HG02623 (cell line): ENCODE results near the gene DNAJC18.
"Not testable (repeated sequence)": the region's sequence is repeated elsewhere in the genome, so short reads cannot be mapped to it uniquely, and the experiment has no call there.

Experiments used
- ATAC-seq: cut with Tn5 transposase; IDR thresholded peaks from one replicate; pipeline ENCODE4 v1.9.1; 2021; ENCODE audit warnings: moderate library complexity; ENCODE audit not compliant: unreplicated experiment

The DNAJC18 gene

DNA sequence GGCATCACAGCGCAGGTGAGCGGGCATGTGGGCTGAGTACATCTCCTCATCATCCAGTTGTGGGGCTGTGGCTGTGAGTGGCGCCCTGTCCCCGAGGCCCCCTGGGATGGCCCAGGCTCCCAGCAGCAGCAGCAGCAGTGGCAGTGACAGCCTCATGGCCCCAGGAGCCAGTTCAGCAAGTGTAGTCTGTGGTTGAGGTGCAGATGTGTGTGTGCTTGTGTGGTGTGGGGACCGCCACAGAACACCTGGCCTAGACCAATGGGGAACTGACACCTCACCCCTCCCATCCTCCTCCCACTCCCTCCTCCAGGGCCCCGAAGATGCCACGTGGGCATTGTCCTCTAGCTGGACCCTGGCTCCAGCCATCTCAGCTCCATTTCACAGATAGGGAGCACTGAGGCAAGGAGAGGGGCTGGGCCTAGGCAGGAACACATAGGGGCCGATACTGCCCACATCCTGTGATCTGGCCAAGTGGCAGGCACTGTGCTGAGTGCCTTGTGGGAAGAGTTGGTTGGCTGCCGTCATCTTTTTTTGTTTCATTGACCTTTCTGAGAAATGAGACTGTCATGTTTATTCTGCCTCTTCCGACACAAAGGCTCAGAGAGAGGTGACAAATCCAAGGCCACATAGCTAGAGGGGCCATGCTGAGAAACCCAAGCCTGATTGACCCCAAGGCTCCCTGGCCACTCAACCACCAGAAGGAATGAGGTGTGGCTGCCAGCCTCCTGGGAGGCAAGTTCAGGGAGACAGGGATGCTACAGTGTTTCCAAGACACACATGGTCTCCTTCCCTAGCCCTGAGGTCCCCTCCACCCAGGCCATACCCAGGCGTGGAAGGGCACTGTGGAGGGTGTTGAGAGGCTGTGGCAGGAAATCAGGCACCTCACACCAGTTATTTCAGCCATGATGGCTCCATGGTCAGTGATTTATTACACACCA is 49.4 kb downstream of the DNAJC18 start, which contains the start of gene MZB1:
MZB1 (minus strand) TSS at position 213 of the 938 bp plus-strand sequence; CDS start at position 156, 57 bp downstream.
- ATAC-seq: peak; percentile 35

DNA sequence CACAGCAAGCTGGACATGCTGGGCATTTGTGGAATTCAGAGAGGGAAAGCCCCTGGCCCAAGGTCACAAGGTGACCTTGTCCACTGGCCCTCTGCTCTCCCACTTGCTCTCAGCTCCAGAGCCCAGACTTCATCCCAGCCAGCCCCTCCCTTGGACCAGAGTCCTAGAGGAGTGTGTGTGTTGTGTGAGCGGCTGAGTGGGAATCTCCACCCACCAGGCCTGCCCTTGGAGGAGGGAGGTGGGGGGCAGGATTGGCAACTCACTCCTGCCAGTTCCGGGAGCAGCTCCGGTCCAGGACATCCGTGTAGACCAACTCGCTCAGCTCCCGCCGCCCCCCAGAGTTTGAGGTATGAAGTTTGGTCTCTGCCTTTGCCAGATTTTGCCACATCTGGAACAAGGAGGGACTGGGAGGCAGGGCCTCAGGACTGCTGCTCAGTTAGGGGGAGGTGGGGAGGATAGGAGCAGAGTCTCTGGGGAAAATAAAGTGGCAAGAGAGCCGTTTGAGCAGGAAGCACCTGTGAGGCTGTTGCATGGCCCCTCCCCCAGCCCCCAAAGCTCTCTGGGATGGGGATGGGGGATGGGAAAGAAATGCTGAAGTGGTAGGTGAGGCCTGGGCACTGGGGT is 51.0 kb downstream of the DNAJC18 start:
- ATAC-seq: no peak

DNA sequence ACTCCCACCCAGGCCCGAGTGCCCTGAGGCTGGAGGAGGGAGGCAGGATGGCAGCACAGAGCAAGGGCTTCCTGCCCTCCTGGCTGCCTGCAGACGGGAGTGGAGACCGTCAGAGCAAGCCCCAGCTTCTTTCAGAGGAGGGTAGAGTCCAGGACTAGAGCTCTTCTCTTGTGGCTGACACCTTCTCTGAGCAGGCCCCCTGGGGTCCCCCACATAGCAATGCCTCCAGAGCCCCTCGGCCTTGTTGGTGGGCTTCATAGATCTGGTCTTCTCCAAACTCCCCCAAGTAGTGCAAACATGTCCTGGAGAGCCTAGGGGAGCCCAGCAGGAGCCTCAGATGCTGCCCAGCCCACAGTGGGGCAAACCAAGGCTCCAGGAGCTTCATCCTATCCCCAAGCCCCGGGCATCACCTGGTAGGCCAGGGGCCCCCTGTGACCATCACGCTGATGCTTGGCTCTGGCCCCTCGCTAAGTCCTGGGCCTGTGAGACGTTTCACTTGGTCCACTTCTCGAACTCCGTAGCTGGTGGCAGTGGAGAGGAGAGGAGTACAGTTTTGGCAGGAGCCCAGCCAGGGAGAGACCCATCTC is 51.6 kb downstream of the DNAJC18 start:
- no peak for ATAC-seq

DNA sequence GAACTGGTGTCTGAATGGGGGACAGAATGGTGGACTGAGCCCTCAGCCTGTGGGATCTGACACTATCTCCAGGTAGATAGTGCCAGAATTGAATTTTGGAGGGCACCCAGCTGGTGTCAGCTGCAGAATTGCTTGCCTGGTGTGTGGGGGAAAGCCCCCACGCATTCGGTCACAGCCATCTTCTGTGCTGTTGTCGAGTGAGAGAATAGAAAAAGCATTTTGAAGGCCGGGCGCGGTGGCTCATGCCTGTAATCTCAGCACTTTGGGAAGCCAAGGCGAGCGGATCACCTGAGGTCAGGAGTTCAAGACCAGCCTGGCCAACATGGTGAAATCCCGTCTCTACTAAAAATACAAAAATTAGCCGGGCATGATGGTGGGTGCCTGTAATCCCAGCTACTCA is 52.4 kb downstream of the DNAJC18 start:
- ATAC-seq: not testable (repeated sequence)

DNA sequence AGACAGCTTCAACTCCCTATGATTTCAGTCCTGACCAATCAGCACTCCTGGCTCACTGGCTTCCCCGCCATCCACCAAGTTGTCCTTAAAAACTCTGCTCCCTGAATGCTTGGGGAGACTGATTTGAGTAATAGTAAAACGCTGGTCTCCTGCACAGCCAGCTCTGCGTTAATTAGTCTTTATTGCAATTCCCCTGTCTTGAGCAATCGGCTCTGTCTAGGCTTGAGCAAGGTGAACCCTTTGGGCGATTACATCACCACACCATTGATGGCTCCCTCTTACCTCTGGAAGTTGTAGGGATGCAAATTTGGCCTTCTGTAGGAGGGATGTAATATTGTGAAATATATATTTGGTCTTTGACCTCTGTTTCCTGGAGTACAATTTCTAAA is 53.3 kb downstream of the DNAJC18 start:
- no peak for ATAC-seq

DNA sequence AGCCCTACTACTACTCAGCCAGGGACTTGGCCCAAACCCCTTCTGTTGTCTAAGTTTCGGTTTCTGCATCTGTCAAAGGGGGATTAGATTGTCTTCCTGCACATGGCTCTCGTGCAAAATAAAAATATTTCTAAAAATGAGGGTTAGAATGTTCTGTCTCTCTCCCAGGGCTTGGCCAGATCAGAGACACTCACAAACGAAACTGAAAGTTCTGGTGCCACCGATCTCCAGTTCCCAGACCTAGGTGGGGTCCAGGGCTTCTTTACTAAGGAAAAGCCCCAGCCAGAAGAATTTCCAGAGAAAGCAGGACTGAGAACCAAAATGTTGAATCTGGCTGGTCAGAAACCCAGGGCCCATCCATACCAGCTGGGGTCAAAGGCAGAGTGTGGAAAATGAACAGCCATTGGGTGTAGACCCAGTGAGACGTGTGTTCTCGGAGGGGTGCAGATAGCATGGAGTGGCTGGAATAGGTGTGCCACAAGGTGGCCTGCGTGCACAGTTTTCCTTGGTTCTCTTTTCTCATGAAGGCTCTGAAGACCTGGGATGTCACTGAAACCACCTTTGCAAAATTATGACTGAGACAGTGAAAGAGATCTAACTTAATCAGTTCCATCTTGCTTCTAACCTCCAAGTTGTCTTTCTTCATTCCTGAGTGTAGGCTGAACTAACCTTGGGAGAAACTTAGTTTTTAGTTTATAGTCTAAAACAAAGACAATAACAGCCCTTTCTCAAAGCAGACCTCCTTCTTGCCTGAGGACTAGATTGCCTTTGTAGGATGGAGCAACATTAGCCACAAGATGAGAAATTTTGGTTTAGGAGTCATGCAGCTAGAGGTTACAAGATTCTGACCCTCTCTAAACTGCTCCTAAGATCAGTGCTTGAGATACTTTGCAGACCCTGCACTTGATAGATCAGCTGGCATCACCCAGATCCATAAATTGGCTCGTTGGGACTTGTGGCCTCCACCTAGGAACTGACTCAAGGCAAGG is 54.0 kb downstream of the DNAJC18 start:
- no peak for ATAC-seq

DNA sequence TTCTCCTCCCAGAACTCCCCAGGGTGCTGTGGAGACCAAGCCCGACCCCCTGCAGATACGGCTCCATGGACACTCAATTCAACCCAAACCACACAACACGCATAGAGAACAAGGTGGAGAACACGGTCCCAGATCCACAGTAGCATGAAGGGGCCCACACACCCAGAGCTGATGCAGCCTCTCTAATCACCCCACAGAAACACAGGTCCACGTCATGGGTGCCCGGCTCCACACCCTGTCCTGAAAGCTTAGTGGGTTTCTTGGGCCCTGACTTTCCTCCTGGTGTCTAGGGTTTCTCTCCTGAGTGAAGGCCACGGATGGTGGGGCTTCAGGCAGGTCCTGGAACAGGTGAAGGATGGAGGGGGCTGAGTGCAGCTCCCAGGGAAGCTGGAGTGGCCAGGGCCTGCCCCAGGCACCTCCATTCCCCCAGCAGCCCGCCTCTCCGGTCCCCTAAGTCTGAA is 54.7 kb downstream of the DNAJC18 start:
- no peak for ATAC-seq

DNA sequence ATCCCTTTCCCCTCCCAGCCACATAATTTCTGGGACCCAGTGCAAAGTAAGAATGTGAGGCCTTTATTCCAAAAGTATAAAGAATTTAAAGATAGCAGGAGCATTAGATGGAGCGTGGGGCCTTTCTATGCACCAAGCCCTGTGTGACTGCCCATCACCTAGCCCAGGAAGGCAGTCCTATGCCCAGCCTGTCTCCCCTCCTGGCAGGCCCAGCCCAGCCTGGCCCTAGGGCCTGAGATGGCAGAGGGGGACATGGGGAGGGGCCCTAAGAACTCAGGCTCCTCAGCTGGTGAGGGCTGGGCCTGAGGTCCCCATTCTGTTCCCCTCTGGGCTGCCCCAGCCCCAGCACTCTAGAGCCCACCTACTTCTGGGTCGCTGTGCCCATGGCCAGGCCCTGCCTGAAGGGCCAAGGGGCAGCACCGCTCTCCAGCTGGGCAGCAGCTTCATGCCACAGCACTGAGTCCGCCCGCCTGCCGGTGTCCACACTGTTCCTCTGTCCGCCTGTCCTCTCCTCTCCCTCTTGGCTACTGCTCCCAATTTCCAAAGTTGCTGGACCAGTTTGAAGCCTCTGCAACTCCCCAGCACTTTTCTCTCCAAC is 55.2 kb downstream of the DNAJC18 start:
- no peak for ATAC-seq

DNA sequence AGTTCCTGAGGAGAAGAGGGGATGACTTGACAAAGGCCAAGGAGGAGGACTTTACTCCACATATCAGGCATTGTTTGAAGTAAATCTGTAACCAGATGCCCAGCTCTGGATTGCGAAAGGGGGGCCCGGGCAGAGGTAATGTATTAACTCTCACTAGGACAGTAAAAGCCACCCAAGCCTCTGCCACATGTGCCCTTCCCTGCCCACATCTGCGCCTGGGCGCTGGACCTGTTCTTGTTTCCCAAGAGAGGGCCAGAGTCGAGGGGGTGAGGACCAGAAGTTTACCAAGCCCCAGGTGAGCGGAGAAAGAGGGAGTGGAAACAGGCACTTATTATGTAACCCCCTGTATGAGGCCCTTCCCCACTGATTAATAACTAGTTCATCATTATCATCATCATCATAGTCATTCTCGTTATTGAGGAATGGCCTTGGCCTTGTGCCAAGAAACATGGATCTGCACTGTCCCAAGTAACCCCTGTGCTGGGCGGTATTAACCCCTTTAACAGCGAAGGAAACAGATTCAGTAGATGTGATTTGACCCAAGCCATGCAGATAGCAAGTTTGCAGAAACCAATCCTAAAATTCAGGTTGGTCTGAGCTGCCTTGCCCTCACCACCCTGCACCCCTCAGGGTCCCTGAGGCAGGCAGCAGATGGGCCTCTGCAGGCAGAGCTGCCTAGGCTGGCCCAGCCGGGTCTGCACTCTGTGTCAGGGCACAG is 55.9 kb downstream of the DNAJC18 start, which contains the start of gene SLC23A1:
SLC23A1 (minus strand) TSS at position 23 of the 718 bp plus-strand sequence. CDS start 44 bp downstream, outside the sequence.
- no peak for ATAC-seq

DNA sequence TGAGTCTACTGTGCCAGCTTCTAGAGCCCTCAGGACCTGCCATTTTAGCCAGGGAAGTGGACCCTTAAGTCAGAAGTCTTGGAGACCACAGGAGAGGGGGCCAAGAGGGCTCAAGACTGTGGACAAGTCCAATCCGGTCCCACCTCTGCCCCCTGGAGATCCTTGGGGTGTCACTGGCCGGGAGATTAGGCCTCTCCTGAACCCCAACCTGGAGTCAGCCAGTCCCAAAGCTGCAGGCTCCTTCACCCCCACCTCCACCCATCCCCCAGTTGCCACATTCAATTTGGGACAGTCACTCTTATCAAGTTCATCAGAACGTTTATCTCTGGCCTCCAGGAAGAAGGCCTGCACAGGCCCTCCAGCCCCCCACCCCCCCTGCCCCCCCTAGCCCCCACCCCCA is 56.5 kb downstream of the DNAJC18 start:
- ATAC-seq: no peak

DNA sequence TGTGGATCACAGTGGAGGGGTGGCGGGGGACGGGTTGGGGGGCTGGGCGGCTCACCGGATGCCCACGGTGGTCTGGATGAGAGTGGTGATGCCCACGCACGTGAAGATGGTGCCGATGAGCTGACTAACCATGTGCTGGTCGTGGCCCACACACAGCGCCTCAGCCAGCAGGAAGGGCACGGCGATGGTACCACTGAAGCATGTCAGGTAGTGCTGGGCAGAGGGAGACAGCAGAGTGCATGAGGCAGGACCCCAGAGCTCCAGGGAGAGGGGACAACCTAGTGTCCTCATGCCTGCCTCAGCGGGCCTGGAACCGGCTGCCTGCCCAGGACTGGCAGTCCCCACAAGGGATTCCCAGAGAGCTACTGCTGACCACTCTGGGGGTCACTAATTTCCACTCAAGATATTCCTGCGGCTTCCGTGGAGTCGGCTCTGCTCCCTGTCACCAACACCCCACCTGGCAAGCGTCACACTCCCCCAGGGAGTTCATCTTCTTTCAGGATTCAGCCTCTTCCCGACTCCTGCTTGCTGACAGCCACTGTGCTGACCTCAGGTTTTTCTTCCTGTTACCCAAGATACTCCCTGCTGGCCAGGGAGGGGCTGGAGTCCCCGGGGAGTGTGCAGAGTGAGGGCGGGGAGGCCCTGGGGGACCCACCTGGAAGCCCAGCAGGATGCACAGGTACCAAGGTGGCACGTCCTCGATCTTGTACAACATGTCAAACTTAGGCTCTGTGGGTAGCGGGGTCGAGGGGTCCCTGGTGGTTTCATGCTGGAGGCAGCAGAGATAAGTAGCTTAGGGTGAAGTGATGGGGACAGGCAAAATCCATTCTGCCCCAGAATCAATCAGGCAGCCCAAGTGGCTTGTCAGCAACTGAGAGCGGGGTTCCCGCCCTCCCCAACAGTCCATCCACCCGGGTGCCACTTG is 57.2 kb downstream of the DNAJC18 start:
- no peak for ATAC-seq

DNA sequence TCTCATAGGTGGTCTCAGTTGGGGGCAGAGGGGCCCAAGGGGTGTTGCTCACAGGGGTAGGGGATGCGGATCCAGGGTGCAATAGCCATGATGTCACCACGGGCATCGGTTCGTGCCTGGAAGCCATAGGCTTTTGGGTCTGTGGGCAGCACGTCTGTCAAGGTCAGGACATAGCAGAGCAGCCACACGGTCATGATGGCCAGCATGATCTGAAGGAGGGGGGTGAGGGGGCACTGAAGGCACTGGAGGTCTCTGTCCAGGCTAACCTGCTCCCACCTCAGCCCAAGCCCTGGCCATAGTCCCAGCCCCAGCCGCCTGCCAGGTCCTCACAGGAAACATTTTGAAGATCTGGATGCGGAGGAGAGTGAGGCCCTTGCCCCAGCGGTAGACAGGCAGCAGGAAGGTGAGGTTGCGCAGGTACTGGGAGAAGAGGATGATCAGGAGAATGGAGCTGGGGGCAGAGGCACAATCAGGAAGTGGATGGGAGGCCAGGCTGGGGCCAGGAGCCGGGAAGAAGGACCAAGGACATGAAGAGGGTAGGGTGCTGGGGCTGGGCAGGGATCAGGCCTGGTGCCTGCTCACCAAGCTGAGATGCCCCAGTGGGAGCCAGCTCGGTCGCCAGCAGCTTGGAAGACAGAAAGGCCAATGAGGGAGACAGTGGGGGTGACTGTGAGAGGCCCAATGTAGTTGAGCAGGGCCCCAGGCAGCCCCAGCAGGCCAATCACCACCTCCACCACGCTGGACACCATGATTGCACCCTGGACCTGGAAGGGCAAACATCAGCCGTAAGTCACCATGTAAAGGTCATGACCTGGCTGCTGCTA is 59.5 kb downstream of the DNAJC18 start:
- ATAC-seq: no peak

DNA sequence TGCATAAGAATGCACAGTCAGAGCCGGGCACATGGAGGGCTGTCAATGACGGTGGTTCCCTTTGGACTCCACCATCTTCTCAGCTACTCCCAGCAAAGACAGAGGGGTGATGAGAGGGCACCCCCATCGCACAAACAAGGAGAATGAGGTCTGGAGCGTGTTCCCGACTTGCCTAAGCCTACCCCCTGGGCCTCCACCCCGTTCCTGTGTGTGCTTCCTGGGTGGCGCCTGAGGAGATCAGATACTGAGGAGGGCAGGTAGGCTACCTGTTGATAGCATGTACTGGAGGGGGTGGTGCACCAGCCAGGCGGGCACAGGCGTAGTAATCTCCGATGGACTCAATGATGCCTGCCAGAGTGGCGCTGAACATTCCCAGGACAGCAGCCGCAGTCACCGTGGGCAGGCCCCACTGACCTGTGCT is 60.4 kb downstream of the DNAJC18 start:
- ATAC-seq: no peak

DNA sequence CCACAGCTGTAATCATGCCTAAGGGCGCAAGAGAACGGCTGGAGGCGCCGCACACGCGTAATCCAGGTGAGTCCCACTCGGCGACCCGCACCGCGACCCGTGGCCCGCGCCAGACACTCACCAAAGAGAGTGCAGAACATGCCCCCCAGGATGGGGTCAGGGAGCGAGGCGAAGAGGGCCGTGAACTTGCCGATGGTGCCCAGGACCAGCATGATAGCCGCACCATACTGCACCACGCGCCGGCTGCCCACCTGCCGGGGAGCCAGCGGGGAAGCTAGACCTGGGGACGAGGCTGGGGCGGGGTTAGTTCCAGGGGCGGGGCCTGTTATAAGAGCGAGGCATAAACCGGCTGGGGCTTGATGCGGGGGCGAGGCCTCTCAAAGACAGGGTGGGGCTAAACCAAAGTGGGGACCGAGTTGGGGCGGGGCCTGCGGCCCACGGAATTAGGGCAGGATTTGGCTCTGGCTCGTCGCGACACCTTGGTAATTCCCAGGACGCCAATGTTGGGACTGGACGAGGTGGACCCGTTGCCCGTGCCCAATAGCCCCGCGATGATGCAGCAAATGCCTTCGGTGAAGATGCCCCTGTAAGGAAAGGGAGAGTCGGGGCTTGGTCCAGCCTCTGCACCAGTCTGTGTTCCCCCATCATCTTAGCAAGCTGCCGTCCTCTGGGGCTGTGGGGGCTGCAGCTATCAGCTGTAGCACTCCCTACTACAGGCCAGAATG is 61.1 kb downstream of the DNAJC18 start:
- no peak for ATAC-seq

DNA sequence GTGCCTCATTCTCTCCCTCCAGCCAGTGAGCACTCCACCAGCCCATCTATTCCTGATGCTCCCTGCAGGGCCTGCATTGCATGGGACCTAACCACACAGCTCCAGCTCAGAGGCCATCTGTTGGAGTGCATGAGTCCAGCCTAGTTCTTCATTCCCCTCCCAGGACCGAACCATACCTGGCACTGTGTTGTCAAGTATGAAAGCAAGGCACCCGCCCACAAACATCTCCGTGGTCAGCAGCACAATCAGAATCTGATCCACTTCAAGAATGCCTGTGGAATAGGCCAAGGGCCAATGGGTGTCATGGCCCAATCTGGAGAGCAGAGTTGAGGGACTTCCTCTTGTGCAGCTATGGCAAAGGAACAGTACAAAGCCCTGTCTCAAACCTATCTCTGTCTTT is 62.1 kb downstream of the DNAJC18 start:
- ATAC-seq: no peak

DNA sequence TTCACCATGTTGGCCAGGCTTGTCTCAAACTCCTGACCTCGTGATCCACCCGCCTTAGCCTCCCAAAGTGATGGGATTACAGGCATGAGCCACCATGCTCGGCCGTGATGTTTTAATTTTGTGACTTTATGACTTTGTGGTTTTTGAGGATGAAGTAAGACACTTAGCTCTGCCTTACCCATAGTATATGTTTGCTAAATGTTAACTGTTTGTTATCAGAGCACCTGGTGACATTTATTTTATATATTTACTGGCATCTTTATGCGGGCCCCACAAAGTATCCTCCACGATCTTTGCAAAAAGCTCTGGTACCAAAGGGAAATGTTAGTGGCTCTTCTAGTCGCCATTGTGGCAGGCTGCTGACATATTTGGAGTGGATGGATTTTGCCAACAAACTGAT is 63.0 kb downstream of the DNAJC18 start:
- no peak for ATAC-seq

DNA sequence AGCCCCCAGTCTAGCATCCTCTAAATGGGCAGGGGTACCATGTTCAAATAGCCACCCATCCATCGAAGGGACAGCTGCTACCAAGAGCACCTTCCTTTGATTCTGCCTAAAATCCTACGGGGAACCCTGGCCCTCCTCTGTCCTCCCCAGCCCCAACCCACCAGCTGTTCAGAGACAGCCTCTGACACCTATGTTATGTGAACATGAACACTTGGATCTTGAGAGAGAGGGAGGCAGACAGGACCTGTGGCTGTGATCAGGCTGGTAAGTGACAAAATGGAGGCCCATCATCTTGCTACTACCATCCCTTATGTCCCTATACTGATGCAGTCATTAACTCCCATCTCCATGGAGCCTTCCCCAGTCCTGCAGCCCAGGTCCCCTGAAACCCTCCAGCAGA is 64.4 kb downstream of the DNAJC18 start:
- no peak for ATAC-seq
